Skeletal muscle satellite cell (primary cell): ENCODE results near the gene TXNIP.

ENCODE experiments used
- H3K27me3 ChIP-seq: 2 replicates; pipeline ENCODE4 v1.7.0; 2013; ENCODE audit warnings: low read length; ENCODE audit not compliant: control insufficient read depth, insufficient read depth
- H3K36me3 ChIP-seq: 2 replicates; pipeline ENCODE4 v1.7.0; 2013; ENCODE audit warnings: mild to moderate bottlenecking, control low read depth, low read length; ENCODE audit not compliant: insufficient read depth
- H3K4me1 ChIP-seq: 2 replicates; pipeline ENCODE4 v1.7.0; 2013; ENCODE audit warnings: low read length; ENCODE audit not compliant: control insufficient read depth, insufficient read depth
- H3K4me2 ChIP-seq: 2 replicates; pipeline ENCODE4 v1.7.0; 2013; ENCODE audit warnings: mild to moderate bottlenecking, low read length
- H3K4me3 ChIP-seq: 2 replicates; pipeline ENCODE4 v1.7.0; 2013; ENCODE audit warnings: low read length
- H3K9ac ChIP-seq: 2 replicates; pipeline ENCODE4 v1.7.0; 2013; ENCODE audit warnings: mild to moderate bottlenecking, low read depth, low read length, moderate library complexity
- H3K9me3 ChIP-seq: replicated peaks from 2 replicates; pipeline ENCODE4 v1.7.0; 2013; ENCODE audit warnings: mild to moderate bottlenecking, control low read depth, low read length

Gene TXNIP

GRCh38 chr1:145944532-145944931 lies 51.8 kb downstream of the TXNIP start:
- Histone ChIP-seq H3K9me3 (no peaks in the 10 kb centered on the region), H3K9ac (no peak overlapping the region), H3K4me1 (no peaks in the 10 kb centered on the region), H3K27me3 (no peaks in the 10 kb centered on the region), H3K4me2 (no peak overlapping the region), H3K4me3 (no peak overlapping the region), H3K36me3 (peaks cover 26% of the 10 kb centered on the region)

- no peak overlapping the region for H3K4me3 ChIP-seq
- H3K9me3 ChIP-seq: no peaks in the 10 kb centered on the region
- no peak overlapping the region for H3K9ac ChIP-seq
- no peaks in the 10 kb centered on the region for H3K27me3 ChIP-seq
- peaks cover 22% of the 10 kb centered on the region for H3K36me3 ChIP-seq
- no peak overlapping the region for H3K4me2 ChIP-seq
- no peaks in the 10 kb centered on the region for H3K4me1 ChIP-seq
Observed at GRCh38 chr1:145942871-145943270, 53.5 kb downstream of the TXNIP start.
